Tibial nerve (tissue), 4 donors: ENCODE results near the gene BRINP2. TPM values are rescaled to one million over a fixed set of nuclear protein-coding genes. Genes with fewer than 3 reads are reported as not detected.
A peak's percentile ranks its signal among the peaks of the same experiment; 100 is the strongest.

ENCODE experiments used
- DNase-seq, 2 donors: peaks; one replicate each; pipeline ENCODE4 v3.0.0-alpha.2; 2019; ENCODE audit warnings: low spot score in 2 of 2
- H3K27ac ChIP-seq, 4 donors: fragments of 200-600 bp; sonication (generic) in 3 of 4; one replicate each; pipeline ENCODE4 v1.5.1; 2017 to 2019; ENCODE audit warnings: mild to moderate bottlenecking in 1 of 4
- H3K27me3 ChIP-seq, 2 donors: fragments of 200-600 bp; sonication (generic) in 1 of 2; one replicate each; pipeline versions ENCODE4 v1.5.1 to v1.6.0; 2017 to 2019
- H3K36me3 ChIP-seq, 3 donors: fragments of 200-600 bp; sonication (generic); one replicate each; pipeline ENCODE4 v1.5.1; 2018 to 2019
- H3K4me1 ChIP-seq, 4 donors: fragments of 200-600 bp; sonication (generic) in 3 of 4; one replicate each; pipeline ENCODE4 v1.5.1; 2017 to 2019
- H3K4me3 ChIP-seq, 4 donors: fragments of 200-600 bp; sonication (generic) in 3 of 4; one replicate each; pipeline ENCODE4 v1.5.1; 2017 to 2019; ENCODE audit warnings: mild to moderate bottlenecking in 1 of 4, moderate library complexity in 1 of 4
- H3K9me3 ChIP-seq, 4 donors: fragments of 200-600 bp; sonication (generic) in 3 of 4; one replicate each; pipeline ENCODE4 v1.5.1; 2017 to 2019
- EP300 ChIP-seq, 2 donors: sonication (generic); formaldehyde crosslinking; IDR thresholded peaks; one replicate each; pipeline ENCODE4 v1.6.1; 2017; ENCODE audit warnings: antibody characterized with exemption in 2 of 2, mild to moderate bottlenecking in 1 of 2
- POLR2A ChIP-seq, 2 donors: fragments of 450-650 bp; IDR thresholded peaks; one replicate each; pipeline ENCODE4 v1.6.1; 2017; ENCODE audit warnings: antibody characterized with exemption in 2 of 2, mild to moderate bottlenecking in 2 of 2, moderate library complexity in 2 of 2
- WGBS, 2 donors: methylation state at CpG; one replicate each; pipeline ENCODE4 v1.1.5; 2018; 5-methylcytosine and 5-hydroxymethylcytosine counted together
- total RNA-seq, 4 donors: library from RNA; depleted of rRNA; stranded (reverse); fragments of >200 nt; gene quantifications; one replicate each; pipeline ENCODE4 v1.1.0, GENCODE V29; 2016
- TF ChIP-seq, protein P1 (sequence below), 5 experiments: fragments of 200-600 bp in 3 of 5; fragments of 450-650 bp in 2 of 5; sonication (generic) in 3 of 5; IDR thresholded peaks; one replicate each; pipeline ENCODE4 v1.5.1; 2016 to 2019; ENCODE audit warnings: antibody characterized with exemption in 5 of 5, mild to moderate bottlenecking in 3 of 5, moderate library complexity in 2 of 5

The BRINP2 gene
- total RNA-seq, 4 donors from 2014 or later = not detected

DNA sequence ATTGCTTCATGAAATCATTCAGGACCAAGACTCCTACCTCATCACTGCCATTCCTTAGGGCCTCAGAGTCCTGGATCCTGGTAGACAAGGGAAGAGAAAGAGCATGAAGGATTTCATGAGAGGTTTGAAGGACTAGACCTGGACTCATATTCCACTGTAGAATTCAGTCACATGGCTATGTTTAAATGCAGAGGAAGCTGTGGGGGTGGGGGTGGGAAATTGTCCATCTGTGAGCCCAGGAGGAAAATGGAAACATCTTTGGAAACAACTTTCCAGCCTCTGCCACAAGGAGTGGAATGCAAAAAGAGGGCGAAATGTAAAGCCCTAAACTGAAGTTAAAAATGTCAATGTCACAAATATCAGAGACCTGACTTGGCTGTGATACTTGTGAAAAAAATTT is 73.0 kb downstream of the BRINP2 start:
- H3K4me3 ChIP-seq = no peak overlapping the region
- DNase-seq = no peak
- H3K9me3 ChIP-seq = no peaks in the 10 kb centered on the region
- H3K27me3 ChIP-seq = no peaks in the 10 kb centered on the region
- H3K36me3 ChIP-seq = no peaks in the 10 kb centered on the region
- TF ChIP-seq POLR2A (IDR thresholded peaks at IDR 0.05) (no peak), EP300 (IDR thresholded peaks at IDR 0.05) (no peak)
- TF ChIP-seq, protein P1, sequence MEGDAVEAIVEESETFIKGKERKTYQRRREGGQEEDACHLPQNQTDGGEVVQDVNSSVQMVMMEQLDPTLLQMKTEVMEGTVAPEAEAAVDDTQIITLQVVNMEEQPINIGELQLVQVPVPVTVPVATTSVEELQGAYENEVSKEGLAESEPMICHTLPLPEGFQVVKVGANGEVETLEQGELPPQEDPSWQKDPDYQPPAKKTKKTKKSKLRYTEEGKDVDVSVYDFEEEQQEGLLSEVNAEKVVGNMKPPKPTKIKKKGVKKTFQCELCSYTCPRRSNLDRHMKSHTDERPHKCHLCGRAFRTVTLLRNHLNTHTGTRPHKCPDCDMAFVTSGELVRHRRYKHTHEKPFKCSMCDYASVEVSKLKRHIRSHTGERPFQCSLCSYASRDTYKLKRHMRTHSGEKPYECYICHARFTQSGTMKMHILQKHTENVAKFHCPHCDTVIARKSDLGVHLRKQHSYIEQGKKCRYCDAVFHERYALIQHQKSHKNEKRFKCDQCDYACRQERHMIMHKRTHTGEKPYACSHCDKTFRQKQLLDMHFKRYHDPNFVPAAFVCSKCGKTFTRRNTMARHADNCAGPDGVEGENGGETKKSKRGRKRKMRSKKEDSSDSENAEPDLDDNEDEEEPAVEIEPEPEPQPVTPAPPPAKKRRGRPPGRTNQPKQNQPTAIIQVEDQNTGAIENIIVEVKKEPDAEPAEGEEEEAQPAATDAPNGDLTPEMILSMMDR (IDR thresholded peaks at IDR 0.05) = no peak
- 80 to 83% methylated on average over 1 of the region's 1 CpG for WGBS, 2 donors
- peaks cover 0 to 9% (median 0%) of the 10 kb centered on the region in 4 donors for H3K4me1 ChIP-seq
- H3K27ac ChIP-seq = no peak overlapping the region

DNA sequence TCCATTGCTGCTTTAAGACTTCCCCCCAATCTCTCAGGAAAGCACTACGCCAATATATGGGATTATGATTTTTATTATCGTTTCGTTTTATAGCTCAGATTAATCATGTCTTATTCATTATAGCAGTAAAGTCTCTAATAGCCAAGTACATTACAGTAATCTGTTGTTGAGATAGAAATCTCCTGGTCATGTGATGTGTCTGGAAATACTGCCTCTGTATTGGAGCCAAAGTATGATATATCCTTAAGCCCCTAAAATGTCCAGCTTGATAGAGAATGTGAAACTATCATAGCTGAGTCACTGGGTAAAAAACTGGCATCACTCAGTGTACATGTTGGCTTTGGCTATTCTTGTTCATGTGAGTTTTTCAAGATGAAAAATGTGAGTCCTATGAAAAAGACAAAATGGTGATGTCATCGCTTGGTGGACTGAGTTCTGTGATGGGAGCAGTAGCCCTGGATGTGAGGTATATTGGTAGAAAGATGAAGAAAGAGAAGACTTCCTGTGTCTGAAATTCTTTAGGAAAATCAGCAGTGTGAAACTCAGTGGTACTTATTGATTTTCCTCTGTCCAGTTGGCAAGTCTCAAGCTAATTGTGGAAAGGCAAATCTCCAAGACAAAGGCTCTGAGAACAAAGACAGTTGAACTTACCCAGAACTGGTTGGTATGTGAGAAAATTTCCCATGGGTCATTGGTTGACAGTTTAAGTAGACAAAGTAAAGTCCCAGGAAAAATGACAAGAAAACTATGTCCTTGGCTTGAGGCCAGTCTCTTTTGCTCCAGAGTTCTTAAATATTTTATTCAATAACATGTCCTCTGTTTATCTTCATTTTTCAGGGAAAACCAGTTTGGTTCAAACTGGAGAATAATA is 76.2 kb downstream of the BRINP2 start:
- H3K27me3 ChIP-seq = no peaks in the 10 kb centered on the region
- no peaks in the 10 kb centered on the region for H3K9me3 ChIP-seq
- DNase-seq = no peak
- no peak overlapping the region for H3K4me3 ChIP-seq
- H3K4me1 ChIP-seq = peaks cover 0 to 10% (median 0%) of the 10 kb centered on the region in 4 donors
- TF ChIP-seq, protein P1 (IDR thresholded peaks at IDR 0.05) = no peak
- no peak for TF ChIP-seq POLR2A (IDR thresholded peaks at IDR 0.05)
- H3K27ac ChIP-seq = peak overlapping the region in 2 of 4 donors; percentile 54 to 68
- no peaks in the 10 kb centered on the region for H3K36me3 ChIP-seq
- WGBS, 2 donors = 51 to 82% methylated on average over 4 of the region's 4 CpGs

DNA sequence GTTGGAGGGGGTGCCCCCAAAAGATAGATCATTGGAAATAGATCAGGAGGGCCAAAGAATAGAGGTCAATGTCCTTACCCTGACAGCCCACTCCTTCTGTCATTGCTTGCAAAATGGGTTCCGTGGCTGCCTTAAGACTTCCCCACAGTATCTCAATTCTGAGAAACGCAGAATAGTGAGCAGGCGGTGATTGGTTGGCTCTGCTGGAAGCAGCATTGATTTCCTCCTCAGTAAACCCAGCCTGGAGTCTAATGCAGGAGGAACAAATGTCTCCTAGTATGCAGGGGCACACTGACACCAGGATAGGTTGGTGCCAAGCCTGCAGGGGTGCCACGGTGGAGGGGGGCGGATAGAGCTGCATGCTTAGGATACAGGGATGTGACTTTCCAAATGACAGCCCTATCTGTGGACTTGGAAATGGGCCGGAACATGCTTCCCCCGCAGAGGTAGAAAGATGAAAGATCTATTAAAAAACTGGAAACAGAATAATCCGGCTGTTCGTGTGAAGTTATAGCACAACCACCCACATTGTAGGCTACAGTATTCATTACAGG is 76.9 kb downstream of the BRINP2 start:
- H3K36me3 ChIP-seq = no peaks in the 10 kb centered on the region
- H3K4me1 ChIP-seq = peaks cover 0 to 10% (median 0%) of the 10 kb centered on the region in 4 donors
- TF ChIP-seq, protein P1 (IDR thresholded peaks at IDR 0.05) = no peak
- no peak for TF ChIP-seq POLR2A (IDR thresholded peaks at IDR 0.05)
- TF ChIP-seq EP300 (IDR thresholded peaks at IDR 0.05) = no peak
- no peak overlapping the region for H3K4me3 ChIP-seq
- H3K27ac ChIP-seq = peak overlapping the region in 2 of 4 donors; percentile 54 to 68
- no peaks in the 10 kb centered on the region for H3K27me3 ChIP-seq
- WGBS, 2 donors = 69 to 73% methylated on average over 9 of the region's 9 CpGs
- no peaks in the 10 kb centered on the region for H3K9me3 ChIP-seq
- no peak for DNase-seq

DNA sequence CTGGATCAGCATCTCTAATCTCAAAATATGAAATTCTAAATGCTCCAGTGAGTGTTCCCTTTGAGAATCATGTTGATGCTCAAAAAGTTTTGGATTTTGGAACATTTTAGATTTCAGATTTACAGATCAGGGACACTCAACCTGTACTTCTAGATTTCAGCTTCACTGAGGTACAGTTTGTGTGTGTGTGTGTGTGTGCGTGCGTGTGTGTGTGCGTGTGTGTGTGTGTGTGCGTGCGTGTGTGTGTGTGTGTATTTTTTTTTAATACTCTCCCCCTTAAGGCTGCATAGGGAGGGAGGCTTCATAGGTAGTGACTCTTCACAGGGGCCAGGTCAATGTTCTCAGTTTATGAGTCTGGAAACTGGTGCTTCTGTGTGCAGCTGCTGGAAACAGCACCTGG is 77.5 kb downstream of the BRINP2 start:
- WGBS, 2 donors = 70 to 71% methylated on average over 5 of the region's 5 CpGs
- Histone ChIP-seq H3K27ac (no peak overlapping the region), H3K27me3 (no peaks in the 10 kb centered on the region), H3K36me3 (no peaks in the 10 kb centered on the region), H3K9me3 (no peaks in the 10 kb centered on the region), H3K4me1 (peaks cover 0 to 10% (median 0%) of the 10 kb centered on the region in 4 donors), H3K4me3 (no peak overlapping the region)
- DNase-seq = no peak
- no peak for TF ChIP-seq EP300 (IDR thresholded peaks at IDR 0.05)
- no peak for TF ChIP-seq POLR2A (IDR thresholded peaks at IDR 0.05)
- TF ChIP-seq, protein P1 (IDR thresholded peaks at IDR 0.05) = no peak

DNA sequence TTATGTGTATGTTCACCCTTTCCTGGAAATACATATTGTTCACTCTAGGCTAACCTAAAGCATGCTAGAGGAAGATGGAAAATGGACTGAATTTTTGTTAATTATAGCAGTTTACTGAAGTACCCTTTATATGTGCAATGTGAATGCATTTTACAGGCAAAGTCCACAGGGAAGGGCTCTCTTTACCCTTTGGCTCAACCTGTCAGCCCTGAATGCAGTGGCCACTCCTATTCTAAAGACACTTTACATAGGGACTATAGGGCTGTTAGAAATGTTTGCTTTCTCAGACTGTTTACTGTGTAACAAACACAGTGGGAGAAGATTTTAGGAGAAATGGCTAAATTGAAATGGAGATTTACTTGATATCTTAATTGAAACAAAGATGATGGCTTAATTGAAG is 78.5 kb downstream of the BRINP2 start:
- Histone ChIP-seq H3K27ac (no peak overlapping the region), H3K4me1 (peaks cover 0 to 10% (median 0%) of the 10 kb centered on the region in 4 donors), H3K36me3 (no peaks in the 10 kb centered on the region), H3K9me3 (no peaks in the 10 kb centered on the region), H3K27me3 (no peaks in the 10 kb centered on the region), H3K4me3 (no peak overlapping the region)
- TF ChIP-seq POLR2A (IDR thresholded peaks at IDR 0.05) = no peak
- TF ChIP-seq EP300 (IDR thresholded peaks at IDR 0.05) = no peak
- TF ChIP-seq, protein P1 (IDR thresholded peaks at IDR 0.05) = no peak
- no peak for DNase-seq
